NCI-H1092 (cell line): ENCODE measurements around the gene UTS2R.
"Not testable (repeated sequence)": the region's sequence is repeated elsewhere in the genome, so short reads cannot be mapped to it uniquely, and the experiment has no call there.

Source experiments
- DNase-seq: peaks from one replicate; lab custom pipeline; 2025; lab: John Stamatoyannopoulos, UW

Gene UTS2R

DNA sequence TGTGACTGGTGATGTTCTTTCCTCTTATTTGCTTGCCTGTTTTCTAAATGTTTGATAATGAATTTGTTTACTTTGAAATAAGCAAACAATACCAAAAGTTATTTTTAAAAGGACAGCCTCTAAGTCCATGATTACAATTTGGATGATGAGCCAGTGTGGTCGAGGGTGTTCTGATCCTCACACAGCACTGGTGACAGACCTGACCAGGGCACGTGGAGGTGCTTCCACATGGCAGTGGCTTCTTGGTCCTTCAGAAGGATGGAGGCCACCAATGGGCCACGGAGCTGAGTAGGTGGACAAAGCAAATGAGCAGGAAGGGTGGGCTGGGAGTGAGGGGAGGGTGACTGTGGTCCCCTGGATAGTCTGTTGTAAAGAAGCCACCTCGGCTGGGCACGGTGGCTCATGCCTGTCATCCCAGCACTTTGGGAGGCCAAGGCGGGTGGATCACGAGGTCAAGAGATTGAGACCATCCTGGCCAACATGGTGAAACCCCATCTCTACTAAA, 16.7 kb upstream of the UTS2R start:
- no peak for DNase-seq

DNA sequence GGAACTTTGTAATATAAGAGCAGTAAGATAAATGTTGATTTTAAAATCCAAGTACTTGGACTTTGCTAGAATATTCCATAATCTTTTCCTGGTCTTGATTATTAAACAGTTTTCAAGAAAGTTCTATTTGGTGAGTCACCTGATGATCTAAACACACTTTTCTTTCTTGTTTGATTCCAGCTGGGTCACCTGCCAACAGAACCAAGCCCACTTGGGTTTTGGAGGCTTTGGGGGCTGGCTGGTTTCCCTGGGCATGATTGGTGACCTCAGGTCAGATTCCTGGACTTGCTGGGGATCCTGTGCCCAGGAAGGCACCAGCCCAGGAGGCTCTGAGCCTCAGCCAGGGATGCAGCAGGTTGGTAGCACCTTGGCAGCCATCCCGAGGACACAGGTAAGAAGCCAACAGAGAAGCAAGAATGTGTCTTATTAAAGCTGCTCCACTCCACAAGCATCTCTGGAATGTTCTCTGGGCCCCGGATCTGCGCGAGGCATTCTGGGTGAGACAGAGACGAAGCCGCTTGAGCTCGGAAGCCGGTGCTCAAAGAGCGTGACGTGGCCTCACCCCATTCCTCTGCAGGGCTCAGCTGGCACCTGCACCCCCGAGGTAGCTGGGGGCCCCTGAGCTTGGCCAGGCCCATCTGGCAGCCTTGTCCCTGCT, 15.7 kb upstream of the UTS2R start:
- DNase-seq: no peak

DNA sequence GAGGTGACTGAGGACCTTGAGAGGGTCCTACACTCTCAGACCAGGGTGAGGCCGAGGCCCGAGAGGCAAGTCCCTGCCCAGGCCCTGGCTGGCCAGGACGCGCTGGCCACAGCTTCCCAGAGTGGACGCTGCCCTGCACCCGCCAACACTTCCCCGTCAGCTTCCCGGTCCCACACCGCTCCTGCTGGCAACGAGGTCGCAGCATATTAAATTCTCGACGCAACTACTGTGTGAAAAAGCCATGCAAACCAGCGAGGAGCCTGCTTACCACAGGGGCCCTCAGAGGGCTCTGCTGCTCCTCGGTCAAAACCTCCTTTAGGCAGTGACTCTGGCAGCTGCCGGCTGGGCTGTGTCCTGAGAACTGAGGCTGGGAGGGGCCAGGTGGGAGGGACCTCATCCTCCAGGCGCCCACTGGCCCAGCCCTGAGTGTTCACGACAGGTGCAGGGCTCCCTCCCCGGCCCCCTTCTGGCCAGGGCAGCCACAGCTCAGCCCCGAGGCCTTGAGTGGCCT, 14.7 kb upstream of the UTS2R start:
- no peak for DNase-seq

DNA sequence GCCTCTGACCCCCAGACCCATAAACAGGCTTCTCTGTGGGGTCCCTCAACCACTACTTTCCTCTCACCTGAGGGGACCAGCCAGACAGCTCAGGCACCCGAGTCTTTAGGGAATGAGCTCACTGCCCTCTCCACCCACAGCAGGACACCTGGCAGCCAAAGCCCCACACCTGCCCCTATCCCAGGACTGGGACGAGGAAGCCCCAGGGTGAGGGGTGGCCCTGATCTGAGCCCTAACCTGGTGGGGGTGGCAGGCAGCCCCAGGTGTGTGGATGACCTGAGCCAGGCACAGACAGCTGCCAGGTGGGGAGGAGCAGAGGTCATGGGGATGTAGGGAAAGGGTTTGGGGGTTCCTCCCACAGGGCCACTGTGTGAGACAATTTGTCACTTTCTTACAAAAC, 14.2 kb upstream of the UTS2R start:
- no peak for DNase-seq

- no peak for DNase-seq
Measured at GRCh38 chr17:82358465-82359350, 12.9 kb upstream of the UTS2R start, which contains the start of gene TEX19. TEX19 (plus strand) TSS chr17:82359247; CDS start chr17:82362151, 2,904 bp downstream.

DNA sequence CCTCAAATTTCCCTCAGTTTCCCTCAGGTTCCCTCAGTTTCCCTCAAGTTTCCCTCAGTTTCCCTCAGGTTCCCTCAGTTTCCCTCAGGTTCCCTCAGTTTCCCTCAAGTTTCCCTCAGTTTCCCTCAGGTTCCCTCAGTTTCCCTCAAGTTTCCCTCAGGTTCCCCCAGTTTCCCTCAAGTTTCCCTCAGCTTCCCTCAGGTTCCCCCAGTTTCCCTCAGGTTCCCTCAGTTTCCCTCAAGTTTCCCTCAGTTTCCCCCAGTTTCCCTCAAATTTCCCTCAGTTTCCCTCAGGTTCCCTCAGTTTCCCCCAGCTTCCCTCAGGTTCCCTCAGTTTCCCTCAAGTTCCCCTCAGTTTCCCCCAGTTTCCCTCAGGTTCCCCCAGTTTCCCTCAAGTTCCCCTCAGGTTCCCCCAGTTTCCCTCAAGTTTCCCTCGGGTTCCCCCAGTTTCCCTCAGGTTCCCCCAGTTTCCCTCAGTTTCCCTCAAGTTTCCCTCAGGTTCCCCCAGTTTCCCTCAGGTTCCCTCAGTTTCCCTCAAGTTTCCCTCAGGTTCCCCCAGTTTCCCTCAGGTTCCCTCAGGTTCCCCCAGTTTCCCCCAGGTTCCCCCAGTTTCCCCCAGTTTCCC, 12.0 kb upstream of the UTS2R start:
- not testable (repeated sequence) for DNase-seq

GRCh38 chr17:82361885-82362633, 9.5 kb upstream of the UTS2R start:
- no peak for DNase-seq

DNA sequence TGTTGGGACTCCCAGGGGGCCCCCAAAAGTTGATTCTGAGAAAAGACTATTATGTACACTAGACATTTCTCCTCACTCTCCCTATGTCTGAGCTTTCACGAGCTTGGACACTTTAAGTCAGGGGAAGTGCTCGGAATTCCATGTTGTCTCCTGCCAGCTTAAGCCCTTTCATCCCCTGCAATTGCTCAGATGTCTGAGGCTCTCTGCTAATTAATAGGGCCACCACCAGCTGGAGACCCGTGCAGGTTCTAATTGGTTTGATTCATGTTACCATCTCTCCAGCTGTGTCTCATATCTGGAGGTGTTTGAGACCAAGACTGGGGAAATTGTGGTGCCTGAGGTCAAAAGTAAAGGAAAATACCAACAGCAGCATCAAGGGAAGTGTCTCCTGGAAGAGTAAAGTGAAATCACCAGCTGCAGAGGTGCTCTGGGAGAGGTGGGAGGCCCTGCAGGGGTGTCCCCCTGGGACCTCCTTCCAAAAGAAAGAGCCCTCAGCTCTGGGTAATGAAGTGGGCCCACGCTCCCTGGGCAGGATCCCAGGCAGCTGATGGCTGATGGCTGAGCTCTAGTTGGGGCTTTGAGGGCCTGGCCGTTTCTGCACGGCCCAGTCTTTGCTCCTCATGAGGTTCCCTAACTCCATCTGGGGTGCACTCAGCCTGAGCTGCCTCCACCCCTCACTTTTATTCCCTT, 5.8 kb upstream of the UTS2R start:
- no peak for DNase-seq

- no peak for DNase-seq
Measured at GRCh38 chr17:82366749-82367148, 4.8 kb upstream of the UTS2R start.

DNA sequence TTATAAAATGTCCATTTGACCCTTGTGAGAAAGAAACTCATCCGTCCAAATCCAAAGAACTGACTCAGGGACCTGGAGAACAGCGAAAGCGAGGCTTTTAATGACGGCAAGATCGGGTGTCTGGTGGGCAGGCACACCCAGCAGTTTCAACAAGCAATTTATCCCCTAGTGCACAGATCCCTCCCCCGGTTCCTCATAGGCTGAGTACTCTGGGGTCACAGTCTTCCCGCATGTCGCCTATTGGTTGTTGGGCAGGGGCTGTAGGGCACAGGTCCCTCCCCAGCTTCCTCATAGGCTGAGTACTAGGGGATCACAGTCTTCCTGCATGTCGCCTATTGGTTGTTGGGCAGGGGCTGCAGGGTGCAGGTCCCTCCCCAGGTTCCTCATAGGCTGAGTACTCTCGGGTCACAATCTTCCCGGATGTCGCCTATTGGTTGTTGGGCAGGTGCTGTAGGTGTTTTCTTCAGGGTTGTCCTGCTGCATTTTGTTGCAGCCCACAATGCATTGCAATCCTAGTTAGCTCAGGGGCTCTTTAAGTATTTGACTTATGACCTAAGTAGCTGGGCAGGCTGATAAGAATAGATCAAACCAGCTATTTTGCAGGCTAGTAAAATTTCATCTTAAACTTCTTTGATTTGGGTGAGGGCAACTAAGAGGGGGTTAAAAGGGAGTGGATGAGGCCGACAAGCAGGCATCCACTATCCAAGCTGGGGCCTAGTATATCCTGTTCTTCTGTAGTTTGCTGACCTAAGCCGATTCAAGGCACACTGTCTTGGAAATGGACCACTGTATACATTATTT, 3.6 kb upstream of the UTS2R start:
- DNase-seq: no peak

DNA sequence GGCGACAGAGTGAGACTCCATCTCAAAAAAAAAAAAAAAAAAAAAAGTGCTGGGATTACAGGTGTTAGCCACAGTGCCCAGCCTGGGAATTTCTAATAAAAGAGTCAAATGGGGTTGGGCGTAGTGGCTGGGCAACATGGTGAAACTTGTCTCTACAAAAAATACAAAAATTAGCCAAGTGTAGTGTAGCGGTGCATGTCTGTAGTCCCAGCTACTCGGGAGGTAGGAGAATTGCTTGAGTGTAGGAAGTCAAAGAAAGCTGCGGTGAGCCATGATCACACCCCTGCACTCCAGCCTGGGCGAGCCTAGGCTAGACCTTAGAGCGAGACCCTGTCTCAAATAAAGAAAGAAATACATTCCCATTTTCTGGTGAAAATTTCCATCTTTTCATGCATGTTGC, 2.4 kb upstream of the UTS2R start:
- DNase-seq: no peak

- no peak for DNase-seq
Measured at GRCh38 chr17:82370471-82371332, 863 bp upstream of the UTS2R start.

- DNase-seq: no peak
Measured at GRCh38 chr17:82372249-82373071, 895 bp downstream of the UTS2R start.

- DNase-seq: not testable (repeated sequence)
Measured at GRCh38 chr17:82373072-82373452, 1.5 kb downstream of the UTS2R start.

DNA sequence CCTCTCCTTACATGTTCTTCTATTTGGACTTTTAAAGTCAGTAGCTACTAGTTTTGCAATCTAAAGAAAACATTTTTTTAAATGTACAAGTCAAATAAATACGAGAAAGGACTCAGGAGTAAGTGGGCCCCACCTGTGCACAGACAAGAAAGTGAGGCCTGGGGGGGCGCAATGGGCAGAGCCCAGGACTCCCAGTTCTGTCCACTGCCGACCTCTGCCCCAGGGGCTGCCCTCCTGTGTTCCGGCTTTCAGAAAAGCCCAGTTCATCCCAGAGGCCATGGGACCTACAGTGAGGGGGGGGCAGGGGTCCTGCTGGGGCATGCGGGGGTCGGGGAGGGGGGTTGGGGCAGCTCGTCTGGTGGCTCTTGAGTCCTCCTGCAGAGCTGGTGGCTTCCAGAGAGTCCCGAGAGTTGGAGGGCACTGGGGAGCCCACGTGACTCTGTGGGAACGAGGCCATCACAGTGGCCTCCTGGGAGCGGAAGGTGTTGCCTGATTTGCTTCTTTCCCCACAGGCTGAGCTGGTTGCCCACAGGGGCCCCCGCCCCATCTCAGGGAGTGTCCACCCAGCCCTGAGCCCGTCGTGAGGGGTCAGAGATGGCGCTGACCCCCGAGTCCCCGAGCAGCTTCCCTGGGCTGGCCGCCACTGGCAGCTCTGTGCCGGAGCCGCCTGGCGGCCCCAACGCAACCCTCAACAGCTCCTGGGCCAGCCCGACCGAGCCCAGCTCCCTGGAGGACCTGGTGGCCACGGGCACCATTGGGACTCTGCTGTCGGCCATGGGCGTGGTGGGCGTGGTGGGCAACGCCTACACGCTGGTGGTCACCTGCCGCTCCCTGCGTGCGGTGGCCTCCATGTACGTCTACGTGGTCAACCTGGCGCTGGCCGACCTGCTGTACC, 2.4 kb downstream of the UTS2R start:
- no peak for DNase-seq

GRCh38 chr17:82374626-82375331, 3.2 kb downstream of the UTS2R start:
- DNase-seq: no peak
